Common myeloid progenitor, CD34-positive (primary cell): ENCODE measurements around the gene ZNF19.

Source experiments
- CTCF ChIA-PET: fragments of 350-600 bp; sonication (Branson Sonifier 250); formaldehyde crosslinking; loops from one replicate; lab custom pipeline; 2021; ENCODE audit warnings: antibody characterized with exemption; lab: Charles Lee
- POLR2A ChIA-PET: fragments of 350-600 bp; sonication (Branson Sonifier 250); formaldehyde crosslinking; loops from one replicate; lab custom pipeline; 2021; ENCODE audit warnings: antibody characterized with exemption; lab: Charles Lee
- DNase-seq, 3 donors: peaks; one replicate each; pipeline versions ENCODE4 v3.0.0 to v3.0.0-alpha.2; 2013
- H3K27ac ChIP-seq, 2 experiments: 1 replicate in 1 of 2; 2 replicates in 1 of 2; pipeline ENCODE4 v1.7.0; 2013; ENCODE audit warnings: inconsistent platforms in 2 of 2, low read length in 2 of 2, mild to moderate bottlenecking in 2 of 2, low read depth in 1 of 2, moderate library complexity in 1 of 2; ENCODE audit not compliant: severe bottlenecking in 2 of 2, insufficient read depth in 1 of 2, poor library complexity in 1 of 2
- H3K27me3 ChIP-seq, 5 experiments: replicated peaks in 2 of 5; 1 replicate in 3 of 5; 2 replicates in 2 of 5; pipeline versions ENCODE4 v1.6.1 to v1.7.0; 2013; ENCODE audit warnings: low read length in 4 of 5, mild to moderate bottlenecking in 2 of 5, moderate library complexity in 2 of 5, inconsistent platforms in 1 of 5; ENCODE audit not compliant: insufficient read depth in 5 of 5, control insufficient read depth in 4 of 5
- H3K36me3 ChIP-seq, 4 experiments: 1 replicate in 2 of 4; 2 replicates in 2 of 4; pipeline versions ENCODE4 v1.6.1 to v1.7.0; 2013; ENCODE audit warnings: low read length in 3 of 4, control low read depth in 1 of 4, mild to moderate bottlenecking in 1 of 4; ENCODE audit not compliant: control insufficient read depth in 4 of 4, insufficient read depth in 4 of 4
- H3K4me1 ChIP-seq, 4 experiments: 1 replicate in 3 of 4; 2 replicates in 1 of 4; pipeline versions ENCODE4 v1.6.1 to v1.7.1; 2013; ENCODE audit warnings: low read length in 3 of 4, mild to moderate bottlenecking in 3 of 4, control low read depth in 1 of 4, inconsistent platforms in 1 of 4, moderate library complexity in 1 of 4; ENCODE audit not compliant: control insufficient read depth in 4 of 4, insufficient read depth in 4 of 4; ENCODE audit errors: control extremely low read depth in 1 of 4
- H3K4me3 ChIP-seq, 7 experiments: 1 replicate in 4 of 7; 2 replicates in 3 of 7; pipeline versions ENCODE4 v1.5.1 to v1.7.0; 2013; ENCODE audit warnings: mild to moderate bottlenecking in 7 of 7, low read length in 6 of 7, moderate library complexity in 6 of 7, inconsistent platforms in 2 of 7, low read depth in 2 of 7, control low read depth in 1 of 7; ENCODE audit not compliant: insufficient read depth in 4 of 7, control insufficient read depth in 1 of 7; ENCODE audit errors: extremely low read depth in 1 of 7
- H3K9me3 ChIP-seq, 5 experiments: 1 replicate in 4 of 5; 2 replicates in 1 of 5; pipeline versions ENCODE4 v1.6.1 to v1.7.1; 2013; ENCODE audit warnings: low read length in 4 of 5, mild to moderate bottlenecking in 2 of 5, inconsistent platforms in 1 of 5, low read depth in 1 of 5, moderate library complexity in 1 of 5; ENCODE audit not compliant: control insufficient read depth in 4 of 5, insufficient read depth in 2 of 5; ENCODE audit errors: control extremely low read depth in 1 of 5
- WGBS: methylation state at CpG from one replicate; pipeline ENCODE4 v1.1.5; 2013; ENCODE audit not compliant: insufficient coverage; 5-methylcytosine and 5-hydroxymethylcytosine counted together

Gene ZNF19

GRCh38 chr16:71467810-71468209 lies 21.3 kb downstream of the ZNF19 start:
- no peaks in the 10 kb centered on the region for H3K9me3 ChIP-seq
- no peaks in the 10 kb centered on the region for H3K4me1 ChIP-seq
- WGBS: 53% methylated on average over 6 of the region's 9 CpGs
- ChIA-PET CTCF (interaction anchor here (1.1 kb wide), 1 partner anchor 14 kb away, joined by 4 read pairs; no protein-coding TSS in a partner anchor), POLR2A (no interaction called here)
- DNase-seq: peak; percentile 38 to 70 (median 67)
- H3K27me3 ChIP-seq: no peaks in the 10 kb centered on the region
- H3K4me3 ChIP-seq: no peak overlapping the region
- H3K36me3 ChIP-seq: no peaks in the 10 kb centered on the region
- no peak overlapping the region for H3K27ac ChIP-seq

- Histone ChIP-seq H3K4me3 (no peak overlapping the region), H3K36me3 (no peaks in the 10 kb centered on the region), H3K9me3 (no peaks in the 10 kb centered on the region), H3K27ac (no peak overlapping the region), H3K27me3 (no peaks in the 10 kb centered on the region), H3K4me1 (peaks cover 0 to 17% (median 10%) of the 10 kb centered on the region in 4 experiments)
- ChIA-PET CTCF (interaction anchor here (1.6 to 2.2 kb wide), 2 partner anchors 15 to 36 kb away, joined by 5 to 8 read pairs; no protein-coding TSS in a partner anchor), POLR2A (no interaction called here)
- no peak for DNase-seq
- WGBS: 71% methylated on average over 1 of the region's 1 CpG
Measured at GRCh38 chr16:71464231-71464630, 24.9 kb downstream of the ZNF19 start.

- Histone ChIP-seq H3K9me3 (peaks cover 0 to 9% (median 0%) of the 10 kb centered on the region in 5 experiments), H3K4me1 (peaks cover 0 to 17% (median 10%) of the 10 kb centered on the region in 4 experiments), H3K27me3 (no peaks in the 10 kb centered on the region), H3K36me3 (peaks cover 0 to 6% (median 2%) of the 10 kb centered on the region in 4 experiments), H3K4me3 (peak within 1 kb of the TSS; percentile 66 to 97 (median 95)), H3K27ac (peak within 1 kb of the TSS; percentile 64 to 88)
- WGBS: 0% methylated on average over 46 of the region's 52 CpGs
- DNase-seq: peak; percentile 69 to 79 (median 71)
- ChIA-PET POLR2A (interaction anchor here (0.7 to 0.9 kb wide), 2 partner anchors 22 to 23 kb away, joined by 3 to 6 read pairs; no protein-coding TSS in a partner anchor), CTCF (interaction anchor here (1.0 to 2.2 kb wide), 7 partner anchors 18 to 38 kb away, joined by 3 to 8 read pairs (median 3); no protein-coding TSS in a partner anchor)
Measured at GRCh38 chr16:71461686-71462648, 27.2 kb downstream of the ZNF19 start, which contains the start of gene ZNF23. TSS of gene ZNF23 (minus strand) at chr16:71462247. CDS start at chr16:71456796, 5,451 bp downstream.

GRCh38 chr16:71460941-71461340 lies 28.2 kb downstream of the ZNF19 start:
- Histone ChIP-seq H3K4me3 (peak overlapping the region in 3 of 7 experiments; percentile 94 to 96 (median 95)), H3K27me3 (no peaks in the 10 kb centered on the region), H3K36me3 (peaks cover 5 to 15% (median 10%) of the 10 kb centered on the region in 4 experiments), H3K27ac (no peak overlapping the region), H3K9me3 (peaks cover 0 to 18% (median 0%) of the 10 kb centered on the region in 5 experiments), H3K4me1 (peaks cover 0 to 17% (median 10%) of the 10 kb centered on the region in 4 experiments)
- ChIA-PET POLR2A (no interaction called here), CTCF (interaction anchor here (1.0 to 1.6 kb wide), 3 partner anchors 22 to 80 kb away, joined by 3 to 4 read pairs (median 3); no protein-coding TSS in a partner anchor)
- no CpG with 5 or more reads among the region's 1 CpG for WGBS
- no peak for DNase-seq

GRCh38 chr16:71460236-71460635 lies 28.9 kb downstream of the ZNF19 start:
- H3K9me3 ChIP-seq: peaks cover 0 to 22% (median 3%) of the 10 kb centered on the region in 5 experiments
- CTCF ChIA-PET: interaction anchor here (0.7 to 1.2 kb wide), 3 partner anchors 22 to 156 kb away, joined by 3 to 4 read pairs (median 3); no protein-coding TSS in a partner anchor
- peaks cover 9 to 22% (median 16%) of the 10 kb centered on the region in 4 experiments for H3K36me3 ChIP-seq
- no peak for DNase-seq
- peaks cover 0 to 17% (median 10%) of the 10 kb centered on the region in 4 experiments for H3K4me1 ChIP-seq
- no peak overlapping the region for H3K4me3 ChIP-seq
- POLR2A ChIA-PET: no interaction called here
- WGBS: 100% methylated on average over 1 of the region's 4 CpGs
- H3K27me3 ChIP-seq: no peaks in the 10 kb centered on the region
- no peak overlapping the region for H3K27ac ChIP-seq

- H3K9me3 ChIP-seq: peaks cover 0 to 28% (median 8%) of the 10 kb centered on the region in 5 experiments
- peaks cover 9 to 28% (median 20%) of the 10 kb centered on the region in 4 experiments for H3K36me3 ChIP-seq
- no peak overlapping the region for H3K27ac ChIP-seq
- POLR2A ChIA-PET: no interaction called here
- H3K27me3 ChIP-seq: no peaks in the 10 kb centered on the region
- H3K4me1 ChIP-seq: peaks cover 0 to 17% (median 10%) of the 10 kb centered on the region in 4 experiments
- CTCF ChIA-PET: interaction anchor here (0.7 kb wide), 1 partner anchor 156 kb away, joined by 4 read pairs; no protein-coding TSS in a partner anchor
- no peak for DNase-seq
- no peak overlapping the region for H3K4me3 ChIP-seq
Measured at GRCh38 chr16:71459510-71459909, 29.6 kb downstream of the ZNF19 start.
